Chondrocyte (in vitro differentiated cells): Measurements from ENCODE around the gene CTNNA1. TPM values are rescaled to one million over a fixed set of nuclear protein-coding genes. Genes with fewer than 3 reads are reported as not detected.

ENCODE experiments used
- DNase-seq: peaks from one replicate; pipeline ENCODE4 v3.0.0; 2021; ENCODE audit warnings: mixed read lengths, low spot score
- H3K27ac Mint-ChIP-seq: one replicate; pipeline ENCODE4 v1.8.0; 2021; ENCODE audit warnings: mild to moderate bottlenecking, moderate library complexity, mixed read lengths; ENCODE audit not compliant: unreplicated experiment
- H3K27me3 Mint-ChIP-seq: 2 replicates; pipeline ENCODE4 v1.8.0; 2021; ENCODE audit warnings: low read depth, mixed read lengths
- H3K36me3 Mint-ChIP-seq: 2 replicates; pipeline ENCODE4 v1.8.0; 2021; ENCODE audit warnings: low read depth, mixed read lengths
- H3K4me1 Mint-ChIP-seq: 2 replicates; pipeline ENCODE4 v1.8.0; 2021; ENCODE audit warnings: low read depth, mild to moderate bottlenecking, mixed read lengths
- H3K4me3 Mint-ChIP-seq: one replicate; pipeline ENCODE4 v1.8.0; 2021; ENCODE audit warnings: mild to moderate bottlenecking, moderate library complexity, mixed read lengths; ENCODE audit not compliant: unreplicated experiment
- H3K9me3 Mint-ChIP-seq: 2 replicates; pipeline ENCODE4 v1.8.0; 2021; ENCODE audit warnings: low read depth, mixed read lengths
- total RNA-seq: library from RNA; stranded (reverse); gene quantifications from 3 replicates; pipeline ENCODE4 v1.2.1, GENCODE V29; 2021
- TF ChIP-seq, protein P1 (sequence below): fragments of 200-600 bp; sonication (generic); IDR thresholded peaks from 2 replicates; pipeline ENCODE4 v1.5.0; 2021; ENCODE audit warnings: antibody characterized with exemption, mild to moderate bottlenecking, moderate library complexity

The CTNNA1 gene
- total RNA-seq, 1 donor from 2014 or later, result 397 TPM

DNA sequence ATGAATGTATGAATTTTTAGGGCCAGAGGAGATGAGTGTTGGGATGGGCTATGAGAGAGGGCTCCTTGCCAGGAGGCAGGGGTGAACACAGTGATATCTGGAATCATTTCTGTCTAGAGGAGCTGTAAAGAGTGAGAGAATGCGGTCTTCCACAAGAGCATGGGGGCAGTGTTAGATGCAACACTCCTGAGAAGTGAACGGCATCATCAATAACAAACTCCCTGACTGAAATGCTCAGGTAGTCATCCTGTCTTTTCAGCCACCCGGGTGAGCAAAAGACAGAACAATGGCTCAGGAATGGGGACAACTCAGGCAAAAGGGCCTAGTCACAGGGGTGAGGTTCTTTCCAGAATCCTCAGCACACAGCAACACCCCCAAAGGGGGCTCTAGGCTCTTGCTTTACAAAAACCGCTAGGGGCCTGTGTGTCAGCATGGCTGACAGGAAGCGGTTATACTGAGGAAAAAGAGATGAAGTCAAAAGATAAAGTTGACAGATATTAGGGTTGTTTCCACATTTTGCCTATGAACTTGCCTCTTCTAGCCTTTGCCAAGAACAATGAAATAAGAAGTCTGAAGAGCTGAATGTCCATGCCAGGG lies 226.6 kb downstream of the CTNNA1 start:
- no peak for DNase-seq
- Mint-ChIP-seq H3K4me3 (no peak overlapping the region), H3K9me3 (no peaks in the 10 kb centered on the region), H3K36me3 (peaks cover 4% of the 10 kb centered on the region), H3K27ac (no peak overlapping the region), H3K27me3 (no peaks in the 10 kb centered on the region), H3K4me1 (peaks cover 45% of the 10 kb centered on the region)
- TF ChIP-seq, protein P1, sequence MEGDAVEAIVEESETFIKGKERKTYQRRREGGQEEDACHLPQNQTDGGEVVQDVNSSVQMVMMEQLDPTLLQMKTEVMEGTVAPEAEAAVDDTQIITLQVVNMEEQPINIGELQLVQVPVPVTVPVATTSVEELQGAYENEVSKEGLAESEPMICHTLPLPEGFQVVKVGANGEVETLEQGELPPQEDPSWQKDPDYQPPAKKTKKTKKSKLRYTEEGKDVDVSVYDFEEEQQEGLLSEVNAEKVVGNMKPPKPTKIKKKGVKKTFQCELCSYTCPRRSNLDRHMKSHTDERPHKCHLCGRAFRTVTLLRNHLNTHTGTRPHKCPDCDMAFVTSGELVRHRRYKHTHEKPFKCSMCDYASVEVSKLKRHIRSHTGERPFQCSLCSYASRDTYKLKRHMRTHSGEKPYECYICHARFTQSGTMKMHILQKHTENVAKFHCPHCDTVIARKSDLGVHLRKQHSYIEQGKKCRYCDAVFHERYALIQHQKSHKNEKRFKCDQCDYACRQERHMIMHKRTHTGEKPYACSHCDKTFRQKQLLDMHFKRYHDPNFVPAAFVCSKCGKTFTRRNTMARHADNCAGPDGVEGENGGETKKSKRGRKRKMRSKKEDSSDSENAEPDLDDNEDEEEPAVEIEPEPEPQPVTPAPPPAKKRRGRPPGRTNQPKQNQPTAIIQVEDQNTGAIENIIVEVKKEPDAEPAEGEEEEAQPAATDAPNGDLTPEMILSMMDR, result no peak

DNA sequence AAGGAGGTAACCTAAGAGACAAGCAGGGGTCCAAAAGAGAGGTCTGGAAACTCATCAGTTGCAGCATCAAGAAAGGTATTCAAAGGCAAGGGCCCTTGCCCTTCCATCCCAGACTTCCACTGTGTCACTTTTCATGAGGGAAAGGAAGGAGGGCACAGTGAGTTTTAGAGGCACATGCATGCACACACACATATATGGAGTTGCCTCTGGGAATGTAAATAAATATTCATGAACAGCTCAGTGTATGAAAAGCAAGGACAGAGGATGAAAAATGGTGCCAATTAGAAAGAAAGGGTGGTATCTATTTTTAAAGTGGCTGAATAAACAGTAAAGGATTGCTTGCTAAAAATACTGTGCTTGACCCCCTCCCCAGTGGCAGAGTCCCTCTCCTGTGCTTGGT lies 227.2 kb downstream of the CTNNA1 start:
- Mint-ChIP-seq H3K4me1 (peaks cover 45% of the 10 kb centered on the region), H3K9me3 (no peaks in the 10 kb centered on the region), H3K36me3 (peaks cover 4% of the 10 kb centered on the region), H3K4me3 (no peak overlapping the region), H3K27ac (peak overlapping the region; percentile 49), H3K27me3 (no peaks in the 10 kb centered on the region)
- TF ChIP-seq, protein P1, result no peak
- DNase-seq, result no peak

- H3K9me3 Mint-ChIP-seq, result no peaks in the 10 kb centered on the region
- no peak overlapping the region for H3K27ac Mint-ChIP-seq
- H3K27me3 Mint-ChIP-seq, result no peaks in the 10 kb centered on the region
- TF ChIP-seq, protein P1, result no peak
- no peak overlapping the region for H3K4me3 Mint-ChIP-seq
- H3K36me3 Mint-ChIP-seq, result peaks cover 4% of the 10 kb centered on the region
- H3K4me1 Mint-ChIP-seq, result peaks cover 44% of the 10 kb centered on the region
- DNase-seq, result no peak
These were observed 227.9 kb downstream of the CTNNA1 start for GRCh38 chr5:138981131-138981530.

GRCh38 chr5:138981586-138981985 lies 228.4 kb downstream of the CTNNA1 start:
- Mint-ChIP-seq H3K27ac (no peak overlapping the region), H3K36me3 (peaks cover 4% of the 10 kb centered on the region), H3K4me3 (no peak overlapping the region), H3K27me3 (no peaks in the 10 kb centered on the region), H3K9me3 (no peaks in the 10 kb centered on the region), H3K4me1 (peaks cover 44% of the 10 kb centered on the region)
- TF ChIP-seq, protein P1, result no peak
- no peak for DNase-seq

GRCh38 chr5:138983984-138984383 lies 230.8 kb downstream of the CTNNA1 start:
- TF ChIP-seq, protein P1, result no peak
- H3K36me3 Mint-ChIP-seq, result peaks cover 4% of the 10 kb centered on the region
- no peaks in the 10 kb centered on the region for H3K27me3 Mint-ChIP-seq
- H3K27ac Mint-ChIP-seq, result no peak overlapping the region
- peaks cover 29% of the 10 kb centered on the region for H3K4me1 Mint-ChIP-seq
- H3K4me3 Mint-ChIP-seq, result no peak overlapping the region
- no peak for DNase-seq
- no peaks in the 10 kb centered on the region for H3K9me3 Mint-ChIP-seq

Other genes starting within 250 kb of the CTNNA1 start
- gene ETF1, start 210.2 kb upstream of the CTNNA1 start, total RNA-seq, result 85.2 to 92.1 TPM (median 88.6 TPM) in 3 replicates
- 164 to 241 TPM (median 237 TPM) in 3 replicates for gene HSPA9, start 178.0 kb upstream of the CTNNA1 start, total RNA-seq
- 0.19 TPM in 1 of 3 replicates, not detected in the others for gene LRRTM2, start 121.9 kb downstream of the CTNNA1 start, total RNA-seq